ENCODE measurements around the gene PTPN22. TPM values are rescaled to one million over a fixed set of nuclear protein-coding genes. Genes with fewer than 3 reads are reported as not detected.

PTPN22 gene
- total and polyA plus RNA-seq, 9 of the 15 experiments (the other 6 are each of a cell fraction or from before 2014, with no cell fraction given), result 0.45 to 4.6 (median 1.1) TPM

- TF ChIP-seq SMAD2 (IDR thresholded peaks at IDR 0.05; ENCODE audit: low read depth, low read length) (no peak), MTA2 (IDR thresholded peaks at IDR 0.05; ENCODE audit: low read depth) (0 out of 2 replicates have a peak, but pooled peaks have one; percentile 16), HINFP (tag; conservative IDR thresholded peaks at IDR 0.05; ENCODE audit: low read depth) (no peak), NUFIP1 (IDR thresholded peaks at IDR 0.05; ENCODE audit: partially characterized antibody) (peak; percentile 39), HCFC1 (IDR thresholded peaks at IDR 0.05; ENCODE audit: low read depth, low read length) (peak; percentile 81), CHD4 (IDR thresholded peaks at IDR 0.05; ENCODE audit: insufficient read depth, insufficient replicate concordance, low read depth, low read length, poor library complexity, severe bottlenecking) (no peak), ZBED1 (IDR thresholded peaks at IDR 0.05) (0 out of 2 replicates have a peak, but pooled peaks have one; percentile 42), POLR2AphosphoS5 (IDR thresholded peaks at IDR 0.05; ENCODE audit: control insufficient read depth, insufficient read depth, low read depth, low read length) (peak; percentile 76), RCOR1 (IDR thresholded peaks at IDR 0.05; ENCODE audit: borderline replicate concordance in 1 of 2, low read depth in 2 of 2, low read length in 2 of 2) (peak; percentile 81 to 89; a peak in 3 of 4 replicates), SRSF9 (IDR thresholded peaks at IDR 0.05; ENCODE audit: borderline replicate concordance, low read depth, low read length) (no peak), USF1 (CRISPR knock-in tag; IDR thresholded peaks at IDR 0.05) (0 out of 2 replicates have a peak, but pooled peaks have one; percentile 35), MGA (IDR thresholded peaks at IDR 0.05) (peak; percentile 84; the same call in 1 of the 2 replicates)
Measured at GRCh38 chr1:113904674-113905434, 33.3 kb upstream of the PTPN22 start, which contains the start of the genes AP4B1 and DCLRE1B (continued).

Measured in K562 (cell line).